ACC112 (cell line): ENCODE data around the gene TEX10.

ENCODE experiments used
- H2AFZ ChIP-seq: fragments of 200-600 bp; sonication (generic); one replicate; pipeline ENCODE4 v1.6.0; 2017; ENCODE audit warnings: antibody characterized with exemption, low read length; ENCODE audit not compliant: unreplicated experiment
- H3K27ac ChIP-seq: fragments of 200-600 bp; sonication (generic); 2 replicates; pipeline ENCODE4 v1.5.1; 2014; ENCODE audit warnings: low read depth, mild to moderate bottlenecking, antibody characterized with exemption, low read length, moderate library complexity
- H3K27me3 ChIP-seq: fragments of 200-600 bp; sonication (generic); 2 replicates; pipeline ENCODE4 v1.6.1; 2014; ENCODE audit warnings: mild to moderate bottlenecking, antibody characterized with exemption, low read length, moderate library complexity, mixed read lengths; ENCODE audit not compliant: insufficient read depth
- H3K36me3 ChIP-seq: fragments of 200-600 bp; sonication (generic); 2 replicates; pipeline ENCODE4 v1.6.1; 2016; ENCODE audit warnings: mild to moderate bottlenecking, antibody characterized with exemption, low read length, moderate library complexity, mixed read lengths; ENCODE audit not compliant: insufficient read depth
- H3K4me1 ChIP-seq: fragments of 200-600 bp; sonication (generic); one replicate; pipeline ENCODE4 v1.6.1; 2016; ENCODE audit warnings: low read length, mixed read lengths; ENCODE audit not compliant: insufficient read depth, unreplicated experiment, control insufficient read depth
- H3K4me3 ChIP-seq: fragments of 200-600 bp; sonication (generic); 2 replicates; pipeline ENCODE4 v1.5.1; 2014; ENCODE audit warnings: mild to moderate bottlenecking, low read depth, low read length
- H3K79me2 ChIP-seq: fragments of 200-600 bp; sonication (generic); one replicate; pipeline ENCODE4 v1.6.0; 2016; ENCODE audit warnings: low read length; ENCODE audit not compliant: control insufficient read depth, unreplicated experiment, insufficient read depth

Gene TEX10

DNA sequence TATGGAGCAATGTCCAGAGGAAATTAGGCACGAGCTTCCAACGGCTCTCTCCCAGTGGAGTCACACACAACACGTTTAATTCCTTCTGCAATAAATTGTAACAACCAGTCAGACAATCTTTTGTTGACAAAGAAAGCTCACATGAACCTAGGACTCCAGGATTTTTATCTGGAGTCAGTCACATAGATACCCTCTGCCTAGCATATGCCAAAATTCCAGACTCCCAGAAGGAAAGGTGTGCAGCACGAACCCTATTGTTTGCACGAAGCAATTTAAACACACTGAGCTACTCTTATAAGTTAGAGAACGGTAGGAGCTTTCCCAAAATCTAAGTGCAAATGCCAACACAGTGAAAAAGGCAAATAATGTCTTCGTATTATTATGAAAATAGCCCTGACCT lies 67.1 kb downstream of the TEX10 start:
- H3K27me3 ChIP-seq, result no peaks in the 10 kb centered on the region
- H2AFZ ChIP-seq, result no peak overlapping the region
- H3K4me1 ChIP-seq, result no peaks in the 10 kb centered on the region
- H3K27ac ChIP-seq, result no peak overlapping the region
- H3K36me3 ChIP-seq, result peaks cover 38% of the 10 kb centered on the region
- H3K4me3 ChIP-seq, result no peak overlapping the region
- no peaks in the 10 kb centered on the region for H3K79me2 ChIP-seq

DNA sequence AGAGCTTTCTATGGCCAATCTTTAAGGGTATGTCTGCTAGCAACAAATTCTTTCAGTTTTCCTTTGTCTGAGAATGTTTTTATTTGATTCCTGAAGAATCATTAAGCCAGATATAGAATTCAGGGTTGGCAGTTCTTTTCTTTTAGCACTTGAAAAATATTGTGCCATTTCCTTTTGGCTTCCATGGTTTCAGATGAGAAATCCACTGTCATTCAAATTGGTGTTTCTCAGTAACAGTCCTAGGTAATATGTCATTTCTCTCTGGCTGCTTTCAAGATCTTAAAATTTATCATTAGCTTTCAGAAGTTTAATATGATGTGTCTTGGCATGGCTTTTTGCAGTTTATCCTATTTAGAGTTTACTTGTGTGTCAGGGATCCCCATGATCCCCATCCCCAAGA lies 67.7 kb downstream of the TEX10 start:
- Histone ChIP-seq H3K36me3 (peaks cover 38% of the 10 kb centered on the region), H3K4me3 (no peak overlapping the region), H2AFZ (no peak overlapping the region), H3K27me3 (no peaks in the 10 kb centered on the region), H3K79me2 (no peaks in the 10 kb centered on the region), H3K4me1 (no peaks in the 10 kb centered on the region), H3K27ac (no peak overlapping the region)

DNA sequence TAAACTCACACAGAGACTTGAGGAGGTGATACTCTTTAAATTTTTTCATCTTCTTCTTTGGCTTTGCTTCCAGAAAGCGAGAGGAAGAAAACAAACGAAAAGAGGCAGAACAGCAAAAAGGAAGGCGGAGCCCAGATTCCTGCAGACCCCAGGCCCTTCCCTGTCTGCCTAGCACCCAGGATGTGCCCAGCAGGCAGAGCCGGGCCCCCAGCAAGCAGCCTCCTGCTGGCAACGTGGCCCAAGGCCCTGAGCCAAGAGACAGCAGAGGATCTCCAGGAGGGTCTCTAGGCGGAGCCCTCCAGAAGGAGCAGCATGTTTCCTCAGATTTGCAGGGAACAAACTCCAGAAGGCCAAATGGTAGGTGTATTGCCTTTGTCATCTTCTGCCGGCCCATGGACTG lies 68.5 kb downstream of the TEX10 start:
- H3K4me1 ChIP-seq, result no peaks in the 10 kb centered on the region
- no peak overlapping the region for H3K27ac ChIP-seq
- no peaks in the 10 kb centered on the region for H3K79me2 ChIP-seq
- no peaks in the 10 kb centered on the region for H3K27me3 ChIP-seq
- H3K36me3 ChIP-seq, result peaks cover 36% of the 10 kb centered on the region
- H3K4me3 ChIP-seq, result no peak overlapping the region
- no peak overlapping the region for H2AFZ ChIP-seq

DNA sequence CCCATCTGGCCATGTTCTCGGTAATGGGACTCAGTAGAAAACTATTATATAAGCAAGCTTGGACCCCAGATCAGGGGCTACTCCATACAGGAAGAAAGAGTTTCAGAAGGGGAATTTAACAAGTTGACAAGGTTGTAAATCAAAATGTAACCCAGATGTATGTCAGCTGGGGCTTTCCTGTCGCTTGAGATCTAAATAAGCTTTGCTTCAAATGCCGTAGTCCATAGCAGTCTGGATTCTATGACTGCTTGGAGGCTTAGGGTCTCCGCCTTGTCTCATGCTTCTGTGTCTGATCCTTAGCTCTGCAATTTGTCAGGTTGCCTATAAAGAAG lies 70.4 kb downstream of the TEX10 start:
- Histone ChIP-seq H3K79me2 (no peaks in the 10 kb centered on the region), H2AFZ (no peak overlapping the region), H3K27me3 (no peaks in the 10 kb centered on the region), H3K27ac (no peak overlapping the region), H3K4me3 (no peak overlapping the region), H3K36me3 (peaks cover 24% of the 10 kb centered on the region), H3K4me1 (peaks cover 6% of the 10 kb centered on the region)

DNA sequence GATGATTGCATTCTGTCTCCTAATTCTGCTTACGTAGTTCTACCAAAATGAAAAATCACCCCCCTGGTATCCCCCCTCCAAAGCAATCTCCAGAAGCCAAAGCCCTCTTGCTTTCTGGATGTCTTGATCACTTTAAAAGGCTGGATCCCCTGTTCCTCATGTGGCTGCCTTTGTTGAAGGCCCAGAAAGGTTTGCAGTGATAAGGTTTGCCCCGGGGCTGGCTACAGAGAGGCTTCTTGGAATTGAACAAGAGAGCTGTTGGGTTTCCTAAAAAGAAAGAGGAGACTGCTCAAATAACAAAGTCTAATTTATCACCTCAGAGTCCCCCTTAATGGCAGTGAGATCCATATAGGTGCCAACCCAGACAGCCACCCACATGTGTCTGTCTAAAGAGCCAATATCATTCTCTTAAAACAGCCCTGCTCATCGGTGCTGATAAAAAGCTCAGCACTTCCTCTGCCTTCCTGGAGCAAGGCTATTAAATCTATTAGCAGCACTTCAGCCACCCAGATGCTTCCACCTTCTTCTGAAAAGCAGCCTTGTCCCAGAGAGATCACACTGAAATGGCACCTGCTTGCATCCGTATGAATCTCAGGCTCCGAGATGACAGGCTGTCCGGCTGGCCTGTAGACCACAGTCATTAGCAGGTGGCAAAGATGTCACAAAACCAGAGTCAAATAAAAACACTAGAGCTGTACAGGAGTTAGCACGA lies 70.9 kb downstream of the TEX10 start:
- Histone ChIP-seq H2AFZ (no peak overlapping the region), H3K79me2 (no peaks in the 10 kb centered on the region), H3K27ac (no peak overlapping the region), H3K4me3 (no peak overlapping the region), H3K4me1 (peaks cover 11% of the 10 kb centered on the region), H3K27me3 (no peaks in the 10 kb centered on the region), H3K36me3 (peaks cover 22% of the 10 kb centered on the region)

DNA sequence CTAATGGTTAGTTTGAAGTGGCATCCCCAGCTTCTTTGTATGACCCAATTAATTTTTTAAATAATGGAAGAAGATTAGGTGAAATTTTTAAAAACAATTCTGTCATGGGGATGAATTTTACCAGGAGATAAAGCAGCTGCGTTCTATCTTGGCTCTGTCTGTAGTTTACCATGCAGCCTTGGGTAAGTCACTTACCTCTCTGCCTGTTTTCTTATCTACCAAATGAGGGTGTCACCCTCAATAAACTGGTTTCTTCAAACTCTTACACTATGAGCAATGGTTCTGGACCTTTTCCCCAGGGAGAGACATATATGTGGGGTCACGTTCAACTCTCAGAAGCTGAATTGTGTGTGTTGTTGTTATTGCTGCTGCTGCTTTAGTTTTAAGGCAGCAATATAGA lies 71.7 kb downstream of the TEX10 start:
- Histone ChIP-seq H3K27me3 (no peaks in the 10 kb centered on the region), H3K79me2 (no peaks in the 10 kb centered on the region), H2AFZ (no peak overlapping the region), H3K36me3 (peaks cover 22% of the 10 kb centered on the region), H3K27ac (no peak overlapping the region), H3K4me1 (peaks cover 12% of the 10 kb centered on the region), H3K4me3 (no peak overlapping the region)

DNA sequence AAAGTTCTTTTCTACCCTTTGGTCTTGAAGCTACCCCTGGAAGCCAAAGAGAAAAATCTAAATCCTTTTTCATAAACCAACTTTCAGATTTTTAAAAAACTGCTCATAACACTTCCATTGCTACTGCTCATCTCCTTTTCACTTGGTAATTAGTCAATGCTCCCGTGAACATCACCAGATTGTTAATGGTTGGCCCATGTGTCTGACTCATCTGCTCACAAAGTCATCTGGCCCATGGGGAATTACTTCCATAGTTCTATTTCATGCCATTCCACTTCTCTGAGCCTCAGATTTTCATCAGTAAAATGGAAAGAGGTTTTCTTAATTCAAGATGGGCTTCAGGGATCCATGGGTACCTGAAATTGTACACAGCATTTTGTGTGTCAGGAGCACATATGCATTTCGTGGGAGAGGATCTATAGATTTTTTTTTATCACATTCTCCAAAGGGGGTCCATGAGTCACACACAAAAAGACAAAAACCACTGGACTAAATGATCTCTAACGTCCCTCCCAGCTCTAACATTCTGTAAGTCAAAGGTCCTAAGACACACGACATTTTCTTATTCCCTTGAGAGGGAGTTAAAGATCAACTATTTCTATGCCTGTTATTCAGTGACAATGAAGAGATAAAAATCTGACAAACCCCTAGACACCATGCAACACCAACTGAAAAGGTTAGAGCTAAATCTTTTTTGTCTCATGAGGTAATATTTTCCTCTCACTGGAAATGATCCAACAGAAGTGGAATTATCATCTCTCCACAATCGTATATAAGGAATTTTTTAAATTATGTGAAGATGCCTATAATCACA lies 75.4 kb downstream of the TEX10 start:
- Histone ChIP-seq H3K36me3 (no peaks in the 10 kb centered on the region), H3K4me1 (peaks cover 12% of the 10 kb centered on the region), H3K4me3 (no peak overlapping the region), H3K79me2 (no peaks in the 10 kb centered on the region), H2AFZ (no peak overlapping the region), H3K27ac (peak overlapping the region; percentile 25), H3K27me3 (no peaks in the 10 kb centered on the region)

DNA sequence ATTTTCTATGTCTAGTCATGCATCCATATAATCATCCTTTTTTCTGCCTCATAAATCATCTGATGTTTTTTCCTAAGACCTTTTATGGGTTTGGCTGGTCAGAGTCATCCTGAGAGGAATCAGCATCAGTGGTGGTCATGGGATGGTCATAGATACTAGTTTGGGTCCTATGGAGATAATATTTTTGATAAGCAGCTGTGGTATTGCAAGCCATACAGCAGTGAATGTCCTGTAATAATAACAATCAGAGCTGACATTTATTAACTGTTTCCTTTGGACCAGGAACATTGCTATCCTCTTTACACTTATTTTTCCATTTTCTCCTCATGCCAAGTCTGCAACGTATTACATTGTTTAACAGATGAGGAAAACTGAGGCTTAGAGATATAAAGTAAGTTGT lies 83.1 kb downstream of the TEX10 start:
- Histone ChIP-seq H3K36me3 (0 out of 2 replicates have a peak, but pooled peaks cover 10% of the 10 kb centered on the region), H3K4me1 (no peaks in the 10 kb centered on the region), H3K27ac (no peak overlapping the region), H3K27me3 (no peaks in the 10 kb centered on the region), H2AFZ (no peak overlapping the region), H3K79me2 (no peaks in the 10 kb centered on the region), H3K4me3 (no peak overlapping the region)

DNA sequence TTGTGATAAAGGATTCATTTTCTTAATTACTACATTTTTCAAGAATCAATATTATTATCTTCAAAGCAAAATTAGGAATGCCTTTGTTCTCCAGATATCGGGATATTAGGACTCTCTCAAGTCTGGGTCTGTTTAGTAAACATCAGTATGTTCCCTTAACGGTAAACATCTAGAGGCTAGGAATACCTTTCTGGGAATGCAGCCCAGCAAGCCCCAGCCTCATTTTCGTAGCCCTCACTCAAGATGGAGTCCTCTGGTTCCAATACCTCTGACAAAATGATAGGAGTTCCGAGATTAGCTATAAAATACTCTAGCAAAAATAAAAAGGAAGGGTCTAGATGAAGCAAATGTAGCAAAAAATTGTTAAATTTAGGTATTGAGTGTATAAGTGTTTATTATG lies 84.5 kb downstream of the TEX10 start:
- no peak overlapping the region for H2AFZ ChIP-seq
- 0 out of 2 replicates have a peak, but pooled peaks cover 10% of the 10 kb centered on the region for H3K36me3 ChIP-seq
- H3K4me3 ChIP-seq, result no peak overlapping the region
- H3K79me2 ChIP-seq, result no peaks in the 10 kb centered on the region
- no peaks in the 10 kb centered on the region for H3K4me1 ChIP-seq
- H3K27ac ChIP-seq, result no peak overlapping the region
- H3K27me3 ChIP-seq, result no peaks in the 10 kb centered on the region

DNA sequence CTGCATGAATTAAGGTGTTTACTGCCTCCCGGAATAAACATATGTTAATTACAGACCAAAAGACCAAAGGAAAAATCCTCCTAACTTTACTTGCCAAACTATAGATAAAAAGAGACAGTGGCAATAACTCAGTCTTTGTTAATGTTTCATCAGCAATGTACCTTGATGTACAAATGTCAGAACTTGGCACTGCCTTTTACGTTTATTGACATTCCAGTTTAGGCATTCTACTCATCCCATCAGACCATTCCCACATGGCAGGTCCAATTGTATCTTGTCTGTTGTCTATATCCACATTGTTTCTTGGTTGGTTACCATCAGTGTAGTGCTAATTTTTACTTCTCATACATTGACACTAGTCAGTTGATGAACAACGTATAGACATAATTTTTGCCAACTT lies 85.5 kb downstream of the TEX10 start:
- H2AFZ ChIP-seq, result no peak overlapping the region
- H3K4me3 ChIP-seq, result no peak overlapping the region
- H3K27me3 ChIP-seq, result no peaks in the 10 kb centered on the region
- no peak overlapping the region for H3K27ac ChIP-seq
- H3K36me3 ChIP-seq, result 0 out of 2 replicates have a peak, but pooled peaks cover 10% of the 10 kb centered on the region
- H3K4me1 ChIP-seq, result no peaks in the 10 kb centered on the region
- no peaks in the 10 kb centered on the region for H3K79me2 ChIP-seq
